ENCODE results near the gene MYBPHL.

MYBPHL gene

DNA sequence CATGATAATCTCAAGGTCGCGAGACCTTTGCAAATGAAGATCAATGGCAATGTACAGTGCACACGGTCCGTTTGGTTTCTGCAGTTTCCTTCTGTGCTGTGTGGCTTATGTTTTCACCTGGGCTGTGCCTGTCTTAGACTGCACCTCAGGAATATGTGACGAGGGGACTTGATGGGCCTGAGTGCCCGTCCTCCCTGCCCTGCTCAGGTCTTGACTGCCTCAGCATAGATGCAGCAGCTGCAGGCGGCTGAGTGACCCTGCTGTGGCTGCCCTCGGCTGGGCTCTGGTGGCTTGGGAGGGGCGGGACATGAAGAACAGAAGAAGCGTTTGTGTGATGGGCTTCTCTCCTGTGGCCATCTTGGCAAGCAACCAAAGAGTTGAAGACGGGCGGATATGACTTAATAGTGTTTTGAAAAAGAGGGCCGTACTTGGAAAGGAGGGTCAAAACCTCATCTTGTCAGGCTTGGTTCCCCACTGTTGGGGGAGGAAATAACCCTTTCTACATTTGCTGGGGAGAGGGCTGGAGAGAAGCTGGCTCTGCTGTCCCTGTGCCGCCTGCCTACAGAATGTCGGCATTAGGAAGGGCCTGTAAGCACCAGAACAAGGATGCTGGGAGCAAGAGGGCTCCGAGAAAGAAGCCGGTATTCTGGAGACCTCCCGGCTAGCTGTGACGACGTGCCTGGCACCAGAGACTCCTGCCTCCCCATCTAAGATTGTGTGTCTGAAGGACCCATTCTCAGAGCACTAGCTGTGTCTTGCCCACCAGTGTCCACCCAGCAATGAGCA, 7.1 kb downstream of the MYBPHL start (continued):
- TF ChIP-seq, protein P1, sequence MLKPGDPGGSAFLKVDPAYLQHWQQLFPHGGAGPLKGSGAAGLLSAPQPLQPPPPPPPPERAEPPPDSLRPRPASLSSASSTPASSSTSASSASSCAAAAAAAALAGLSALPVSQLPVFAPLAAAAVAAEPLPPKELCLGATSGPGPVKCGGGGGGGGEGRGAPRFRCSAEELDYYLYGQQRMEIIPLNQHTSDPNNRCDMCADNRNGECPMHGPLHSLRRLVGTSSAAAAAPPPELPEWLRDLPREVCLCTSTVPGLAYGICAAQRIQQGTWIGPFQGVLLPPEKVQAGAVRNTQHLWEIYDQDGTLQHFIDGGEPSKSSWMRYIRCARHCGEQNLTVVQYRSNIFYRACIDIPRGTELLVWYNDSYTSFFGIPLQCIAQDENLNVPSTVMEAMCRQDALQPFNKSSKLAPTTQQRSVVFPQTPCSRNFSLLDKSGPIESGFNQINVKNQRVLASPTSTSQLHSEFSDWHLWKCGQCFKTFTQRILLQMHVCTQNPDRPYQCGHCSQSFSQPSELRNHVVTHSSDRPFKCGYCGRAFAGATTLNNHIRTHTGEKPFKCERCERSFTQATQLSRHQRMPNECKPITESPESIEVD (tag by site-specific recombination; IDR thresholded peaks at IDR 0.05) = no peak
- TF ChIP-seq ZNF433 (tag by site-specific recombination; IDR thresholded peaks at IDR 0.05; ENCODE audit: low read depth) = no peak
- no peak for TF ChIP-seq ZNF514 (tag by site-specific recombination; IDR thresholded peaks at IDR 0.05)
- no peak for TF ChIP-seq ZFP37 (tag by site-specific recombination; IDR thresholded peaks at IDR 0.05)
- no peak for TF ChIP-seq MYNN (tag by site-specific recombination; IDR thresholded peaks at IDR 0.05; ENCODE audit: borderline replicate concordance)

DNA sequence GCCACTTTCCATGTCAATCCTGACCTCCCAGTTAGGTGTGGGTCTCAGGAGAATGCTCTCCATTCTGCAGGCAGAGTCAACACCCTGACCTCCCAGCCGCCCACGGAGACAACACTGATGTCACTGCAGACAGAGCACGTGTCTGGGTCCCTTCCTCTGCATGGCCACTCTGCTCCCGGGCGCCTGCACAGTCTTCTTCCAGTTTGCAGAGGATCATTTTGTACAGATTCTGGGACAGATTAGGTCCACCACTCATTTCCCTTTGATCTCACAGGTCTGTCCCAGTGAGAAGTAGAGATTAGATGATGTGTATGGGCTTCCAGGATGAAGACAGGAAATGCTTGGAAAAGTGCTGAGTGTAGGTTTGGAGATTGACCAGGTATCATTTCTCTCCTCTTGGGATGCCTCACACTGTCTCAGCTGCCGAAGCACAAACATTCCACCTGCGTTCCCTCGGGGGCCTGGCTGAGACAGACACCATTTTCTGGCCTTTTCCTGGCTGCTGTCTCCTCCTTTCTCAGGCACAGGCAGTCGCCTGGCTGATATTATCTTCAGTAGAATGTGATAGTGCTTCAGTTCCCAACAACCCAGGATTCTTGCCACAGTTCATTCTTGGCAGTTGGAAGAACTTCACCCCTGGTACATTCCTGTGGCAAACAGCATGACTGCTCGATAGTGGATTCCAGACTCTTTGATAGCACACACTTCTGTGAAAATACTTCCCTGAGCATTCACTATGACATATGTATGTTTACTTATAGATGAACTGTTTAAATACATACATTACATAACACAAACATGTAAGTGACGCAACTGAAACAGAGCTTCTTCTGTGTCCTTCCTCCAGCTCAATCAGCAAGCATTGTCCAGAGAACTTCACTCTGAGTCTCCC, 7.9 kb downstream of the MYBPHL start:
- ChIA-PET POLR2A (interaction anchor here (0.6 to 1.2 kb wide), 2 partner anchors 15 to 16 kb away, joined by 3 to 4 read pairs; partner anchors contain the start of gene PSRC1), CTCF (interaction anchor here (1.2 kb wide), 1 partner anchor 21 kb away, joined by 4 read pairs; no protein-coding TSS in a partner anchor)
- TF ChIP-seq ZNF292 (tag by site-specific recombination; IDR thresholded peaks at IDR 0.05; ENCODE audit: borderline replicate concordance, low read depth) (no peak), ZNF366 (tag by site-specific recombination; conservative IDR thresholded peaks at IDR 0.05) (no peak), ZNF112 (tag by site-specific recombination; IDR thresholded peaks at IDR 0.05) (no peak), ZNF335 (tag by site-specific recombination; conservative IDR thresholded peaks at IDR 0.05) (peak; percentile 28; the same call in 1 of the 2 replicates), FEZF1 (tag by site-specific recombination; IDR thresholded peaks at IDR 0.05) (no peak), ZNF274 (IDR thresholded peaks at IDR 0.05; ENCODE audit: low read length) (no peak), ZNF274 (tag by site-specific recombination; IDR thresholded peaks at IDR 0.05; ENCODE audit: borderline replicate concordance) (no peak), ZBTB17 (tag by site-specific recombination; IDR thresholded peaks at IDR 0.05) (0 out of 2 replicates have a peak, but pooled peaks have one; percentile 15), ZNF174 (tag by site-specific recombination; IDR thresholded peaks at IDR 0.05) (no peak), GFI1B (tag by site-specific recombination; IDR thresholded peaks at IDR 0.05) (no peak), SP3 (tag by site-specific recombination; IDR thresholded peaks at IDR 0.05) (no peak), EGR2 (tag by site-specific recombination; IDR thresholded peaks at IDR 0.05; ENCODE audit: low read depth) (peak; percentile 42; the same call in 1 of the 2 replicates), ZNF416 (tag by site-specific recombination; IDR thresholded peaks at IDR 0.05) (no peak), ZNF391 (tag by site-specific recombination; IDR thresholded peaks at IDR 0.05; ENCODE audit: borderline replicate concordance, low read depth) (no peak), ZNF24 (tag by site-specific recombination; IDR thresholded peaks at IDR 0.05) (no peak), ZBTB20 (tag by site-specific recombination; IDR thresholded peaks at IDR 0.05) (peak; percentile 50), ZFHX2 (tag by site-specific recombination; conservative IDR thresholded peaks at IDR 0.05) (peak; percentile 77), ZNF658 (tag by site-specific recombination; IDR thresholded peaks at IDR 0.05) (no peak), ZNF114 (tag by site-specific recombination; IDR thresholded peaks at IDR 0.05) (no peak), ZNF629 (tag by site-specific recombination; IDR thresholded peaks at IDR 0.05) (peak; percentile 22; the same call in 1 of the 2 replicates)
- TF ChIP-seq, protein P2, sequence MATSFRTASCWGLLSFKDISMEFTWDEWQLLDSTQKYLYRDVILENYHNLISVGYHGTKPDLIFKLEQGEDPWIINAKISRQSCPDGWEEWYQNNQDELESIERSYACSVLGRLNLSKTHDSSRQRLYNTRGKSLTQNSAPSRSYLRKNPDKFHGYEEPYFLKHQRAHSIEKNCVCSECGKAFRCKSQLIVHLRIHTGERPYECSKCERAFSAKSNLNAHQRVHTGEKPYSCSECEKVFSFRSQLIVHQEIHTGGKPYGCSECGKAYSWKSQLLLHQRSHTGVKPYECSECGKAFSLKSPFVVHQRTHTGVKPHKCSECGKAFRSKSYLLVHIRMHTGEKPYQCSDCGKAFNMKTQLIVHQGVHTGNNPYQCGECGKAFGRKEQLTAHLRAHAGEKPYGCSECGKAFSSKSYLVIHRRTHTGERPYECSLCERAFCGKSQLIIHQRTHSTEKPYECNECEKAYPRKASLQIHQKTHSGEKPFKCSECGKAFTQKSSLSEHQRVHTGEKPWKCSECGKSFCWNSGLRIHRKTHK (tag by site-specific recombination; IDR thresholded peaks at IDR 0.05) = no peak
- TF ChIP-seq, protein P3, sequence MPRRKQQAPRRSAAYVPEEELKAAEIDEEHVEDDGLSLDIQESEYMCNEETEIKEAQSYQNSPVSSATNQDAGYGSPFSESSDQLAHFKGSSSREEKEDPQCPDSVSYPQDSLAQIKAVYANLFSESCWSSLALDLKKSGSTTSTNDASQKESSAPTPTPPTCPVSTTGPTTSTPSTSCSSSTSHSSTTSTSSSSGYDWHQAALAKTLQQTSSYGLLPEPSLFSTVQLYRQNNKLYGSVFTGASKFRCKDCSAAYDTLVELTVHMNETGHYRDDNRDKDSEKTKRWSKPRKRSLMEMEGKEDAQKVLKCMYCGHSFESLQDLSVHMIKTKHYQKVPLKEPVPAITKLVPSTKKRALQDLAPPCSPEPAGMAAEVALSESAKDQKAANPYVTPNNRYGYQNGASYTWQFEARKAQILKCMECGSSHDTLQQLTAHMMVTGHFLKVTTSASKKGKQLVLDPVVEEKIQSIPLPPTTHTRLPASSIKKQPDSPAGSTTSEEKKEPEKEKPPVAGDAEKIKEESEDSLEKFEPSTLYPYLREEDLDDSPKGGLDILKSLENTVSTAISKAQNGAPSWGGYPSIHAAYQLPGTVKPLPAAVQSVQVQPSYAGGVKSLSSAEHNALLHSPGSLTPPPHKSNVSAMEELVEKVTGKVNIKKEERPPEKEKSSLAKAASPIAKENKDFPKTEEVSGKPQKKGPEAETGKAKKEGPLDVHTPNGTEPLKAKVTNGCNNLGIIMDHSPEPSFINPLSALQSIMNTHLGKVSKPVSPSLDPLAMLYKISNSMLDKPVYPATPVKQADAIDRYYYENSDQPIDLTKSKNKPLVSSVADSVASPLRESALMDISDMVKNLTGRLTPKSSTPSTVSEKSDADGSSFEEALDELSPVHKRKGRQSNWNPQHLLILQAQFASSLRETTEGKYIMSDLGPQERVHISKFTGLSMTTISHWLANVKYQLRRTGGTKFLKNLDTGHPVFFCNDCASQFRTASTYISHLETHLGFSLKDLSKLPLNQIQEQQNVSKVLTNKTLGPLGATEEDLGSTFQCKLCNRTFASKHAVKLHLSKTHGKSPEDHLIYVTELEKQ (tag by site-specific recombination; IDR thresholded peaks at IDR 0.05; ENCODE audit: borderline replicate concordance) = no peak
- TF ChIP-seq, protein P4, sequence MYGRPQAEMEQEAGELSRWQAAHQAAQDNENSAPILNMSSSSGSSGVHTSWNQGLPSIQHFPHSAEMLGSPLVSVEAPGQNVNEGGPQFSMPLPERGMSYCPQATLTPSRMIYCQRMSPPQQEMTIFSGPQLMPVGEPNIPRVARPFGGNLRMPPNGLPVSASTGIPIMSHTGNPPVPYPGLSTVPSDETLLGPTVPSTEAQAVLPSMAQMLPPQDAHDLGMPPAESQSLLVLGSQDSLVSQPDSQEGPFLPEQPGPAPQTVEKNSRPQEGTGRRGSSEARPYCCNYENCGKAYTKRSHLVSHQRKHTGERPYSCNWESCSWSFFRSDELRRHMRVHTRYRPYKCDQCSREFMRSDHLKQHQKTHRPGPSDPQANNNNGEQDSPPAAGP (tag by site-specific recombination; IDR thresholded peaks at IDR 0.05) = no peak

More for the DNA sequence above, 7.9 kb downstream of the MYBPHL start:
- Histone ChIP-seq H3K4me1 (ENCODE audit: control insufficient read depth, insufficient read depth, low read length) (no peaks in the 10 kb centered on the region), H3K36me3 (ENCODE audit: control insufficient read depth in 2 of 2, insufficient read depth in 1 of 2, low read length in 2 of 2) (no peaks in the 10 kb centered on the region), H3K27ac (ENCODE audit: extremely low read depth, low read depth, low read length) (no peak overlapping the region), H3K9me3 (ENCODE audit: control insufficient read depth, insufficient read depth, low read depth, low read length) (no peaks in the 10 kb centered on the region), H3K4me3 (ENCODE audit: low read depth, low read length) (no peak overlapping the region)

Data from HEK293 (cell line).